Panc1 (cell line): ENCODE measurements around the gene IFNA4. TPM values are rescaled to one million over a fixed set of nuclear protein-coding genes. Genes with fewer than 3 reads are reported as not detected.

Source experiments
- ATAC-seq: fragments of 200-7000 bp; cut with Tn5 transposase; 2 replicates; pipeline ENCODE4 v1.9.1; 2020; ENCODE audit warnings: mild to moderate bottlenecking, moderate library complexity
- BruUV-seq: library from RNA; stranded (reverse); fragments of 400-500 nt; replicated peaks from 2 replicates; lab custom pipeline; 2021; lab: Mats Ljungman, UMichigan
- CTCF ChIA-PET: fragments of 300-600 bp; sonication (Branson Sonifier 250); formaldehyde crosslinking; loops from one replicate; lab custom pipeline; 2022; ENCODE audit warnings: antibody characterized with exemption; lab: Charles Lee
- POLR2A ChIA-PET: fragments of 300-600 bp; sonication (Branson Sonifier 250); formaldehyde crosslinking; loops from one replicate; lab custom pipeline; 2022; ENCODE audit warnings: antibody characterized with exemption; lab: Charles Lee
- DNase-seq: peaks from one replicate; pipeline ENCODE4 v3.0.0-alpha.2; 2010; ENCODE audit warnings: low read depth, low spot score
- H3K27ac ChIP-seq: 2 replicates; pipeline ENCODE4 v1.5.1; 2011; ENCODE audit warnings: mild to moderate bottlenecking, low read length, inconsistent platforms
- H3K27me3 ChIP-seq: fragments of 200-500 bp; sonication (Bioruptor generic); 2 replicates; pipeline ENCODE4 v1.6.0; 2014; ENCODE audit warnings: low read length, inconsistent platforms; ENCODE audit not compliant: control insufficient read depth, insufficient read depth
- H3K36me3 ChIP-seq: fragments of 200-500 bp; sonication (Bioruptor generic); 2 replicates; pipeline ENCODE4 v1.5.1; 2014; ENCODE audit warnings: inconsistent platforms, mild to moderate bottlenecking, low read length, moderate library complexity; ENCODE audit not compliant: control insufficient read depth, insufficient read depth
- H3K4me1 ChIP-seq: 2 replicates; pipeline ENCODE4 v1.5.1; 2011; ENCODE audit warnings: inconsistent platforms, mild to moderate bottlenecking, low read length, moderate library complexity; ENCODE audit not compliant: control insufficient read depth, insufficient read depth
- H3K4me3 ChIP-seq, 2 experiments: 2 replicates each; pipeline ENCODE4 v1.5.1; 2011 to 2012; ENCODE audit warnings: low read depth in 2 of 2, low read length in 2 of 2, mild to moderate bottlenecking in 2 of 2, inconsistent platforms in 1 of 2, moderate library complexity in 1 of 2
- H3K9me3 ChIP-seq: fragments of 200-500 bp; sonication (Bioruptor generic); 2 replicates; pipeline ENCODE4 v1.5.1; 2014; ENCODE audit warnings: low read depth, mild to moderate bottlenecking, inconsistent platforms, low read length, moderate library complexity; ENCODE audit not compliant: control insufficient read depth, insufficient read depth
- CTCF ChIP-seq: fragments of 450-650 bp; IDR thresholded peaks from 2 replicates; pipeline ENCODE4 v1.5.1; 2017; ENCODE audit warnings: mild to moderate bottlenecking
- POLR2AphosphoS5 ChIP-seq: IDR thresholded peaks from 2 replicates; pipeline ENCODE4 v1.6.1; 2012; ENCODE audit warnings: mild to moderate bottlenecking, low read depth, low read length, moderate library complexity
- REST ChIP-seq, 2 experiments: IDR thresholded peaks; 2 replicates each; pipeline ENCODE4 v1.6.1; 2011 to 2012; ENCODE audit warnings: low read depth in 2 of 2, control low read depth in 1 of 2, low read length in 1 of 2, mild to moderate bottlenecking in 1 of 2, moderate library complexity in 1 of 2; ENCODE audit not compliant: insufficient read depth in 1 of 2
- SIN3A ChIP-seq: IDR thresholded peaks from 2 replicates; pipeline ENCODE4 v1.6.1; 2012; ENCODE audit warnings: low read depth, mild to moderate bottlenecking, low read length, moderate library complexity, borderline replicate concordance; ENCODE audit not compliant: insufficient read depth
- TCF7L2 ChIP-seq: IDR thresholded peaks from 2 replicates; pipeline ENCODE4 v1.6.1; 2011; ENCODE audit warnings: mild to moderate bottlenecking, low read depth, low read length, inconsistent platforms
- in situ Hi-C: cut with HindIII; loops from 2 replicates; pipeline ENCODE4 v1.10.0; 2016; ENCODE audit warnings: low sequenced_read_pairs, low pct_unique_long_range_greater_than_20kb
- intact Hi-C: fragments of 100-400 bp; cut with micrococcal nuclease; formaldehyde crosslinking; loops from one replicate; pipeline ENCODE4 v1.10.0; 2022; ENCODE audit not compliant: unreplicated experiment
- total RNA-seq: library from RNA; stranded (reverse); gene quantifications from one replicate; pipeline ENCODE4 v1.2.1, GENCODE V29; 2021; ENCODE audit not compliant: unreplicated experiment

IFNA4 gene
- total RNA-seq, 1 experiment from 2014 or later: not detected

- Histone ChIP-seq H3K4me1 (no peaks in the 10 kb centered on the region), H3K27me3 (no peaks in the 10 kb centered on the region), H3K9me3 (no peaks in the 10 kb centered on the region), H3K36me3 (no peaks in the 10 kb centered on the region), H3K4me3 (no peak within 1 kb of the TSS), H3K27ac (no peak within 1 kb of the TSS)
- intact Hi-C loops (no loop called here), in situ Hi-C loops (no loop called here)
- BruUV-seq: no TSS peak
- ChIA-PET CTCF (no interaction called here), POLR2A (no interaction called here)
- no peak for ATAC-seq
- DNase-seq: no peak
- TF ChIP-seq SIN3A (no peak), POLR2AphosphoS5 (no peak)
Observed at GRCh38 chr9:21141427-21141882, 45.9 kb downstream of the IFNA4 start, which contains the start of gene IFNW1. Gene IFNW1 (minus strand): TSS chr9:21141832. CDS start chr9:21141570, 262 bp downstream.

- intact Hi-C loops (no loop called here), in situ Hi-C loops (no loop called here)
- Histone ChIP-seq H3K9me3 (no peaks in the 10 kb centered on the region), H3K27me3 (no peaks in the 10 kb centered on the region), H3K36me3 (no peaks in the 10 kb centered on the region), H3K27ac (no peak overlapping the region), H3K4me3 (no peak overlapping the region), H3K4me1 (no peaks in the 10 kb centered on the region)
- BruUV-seq: no TSS peak
- POLR2A ChIA-PET: no interaction called here
- TF ChIP-seq SIN3A (no peak), REST (IDR thresholded peaks at IDR 0.05; ENCODE audit: insufficient read depth in 1 of 2, low read depth in 2 of 2, low read length in 1 of 2) (no peak), TCF7L2 (no peak), CTCF (no peak)
- no peak for DNase-seq
- CTCF ChIA-PET: no interaction called here
- no peak for ATAC-seq
Observed at GRCh38 chr9:21137020-21137419, 50.4 kb downstream of the IFNA4 start.

Other genes with a start within 250 kb of the IFNA4 start
- gene HACD4, start 155.9 kb downstream of the IFNA4 start, total RNA-seq: 0.13 TPM
- gene IFNB1, start 109.6 kb downstream of the IFNA4 start, total RNA-seq: not detected
- gene IFNW1, start 45.8 kb downstream of the IFNA4 start, total RNA-seq: not detected
- gene IFNA21, start 20.9 kb downstream of the IFNA4 start, total RNA-seq: not detected
- gene IFNA7, start 14.6 kb upstream of the IFNA4 start, total RNA-seq: not detected
- not detected for gene IFNA10, start 19.6 kb upstream of the IFNA4 start, total RNA-seq
- gene IFNA16, start 29.7 kb upstream of the IFNA4 start, total RNA-seq: not detected
- not detected for gene IFNA17, start 40.6 kb upstream of the IFNA4 start, total RNA-seq
- not detected for gene IFNA14, start 52.4 kb upstream of the IFNA4 start, total RNA-seq
- gene IFNA5, start 117.7 kb upstream of the IFNA4 start, total RNA-seq: not detected
- 7.4 TPM for gene KLHL9, start 147.8 kb upstream of the IFNA4 start, total RNA-seq
- not detected for gene IFNA6, start 163.3 kb upstream of the IFNA4 start, total RNA-seq
- gene IFNA13, start 180.5 kb upstream of the IFNA4 start, total RNA-seq: not detected
- not detected for gene IFNA2, start 197.8 kb upstream of the IFNA4 start, total RNA-seq
- not detected for gene IFNA8, start 221.5 kb upstream of the IFNA4 start, total RNA-seq